ENCODE results near the gene CDK18.

DNA sequence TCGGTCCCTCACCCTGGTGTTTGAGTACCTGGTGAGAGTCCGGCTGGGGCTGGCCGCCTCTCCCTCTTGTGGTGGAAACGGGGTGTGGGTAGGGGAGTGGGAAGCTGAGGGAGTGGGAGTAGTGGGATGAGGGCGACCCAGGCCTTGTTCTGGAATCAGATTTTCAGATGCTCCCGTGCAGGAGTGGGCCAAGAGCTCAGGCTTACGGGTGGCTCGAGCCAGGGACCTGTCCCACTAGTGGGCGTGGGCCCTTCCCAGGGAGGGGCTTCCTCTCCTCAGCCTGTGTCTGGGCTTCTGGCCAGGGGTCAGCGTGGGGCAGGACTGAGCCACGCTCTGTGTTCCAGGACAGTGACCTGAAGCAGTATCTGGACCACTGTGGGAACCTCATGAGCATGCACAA, 22.0 kb downstream of the CDK18 start:
- TF ChIP-seq, protein P1, sequence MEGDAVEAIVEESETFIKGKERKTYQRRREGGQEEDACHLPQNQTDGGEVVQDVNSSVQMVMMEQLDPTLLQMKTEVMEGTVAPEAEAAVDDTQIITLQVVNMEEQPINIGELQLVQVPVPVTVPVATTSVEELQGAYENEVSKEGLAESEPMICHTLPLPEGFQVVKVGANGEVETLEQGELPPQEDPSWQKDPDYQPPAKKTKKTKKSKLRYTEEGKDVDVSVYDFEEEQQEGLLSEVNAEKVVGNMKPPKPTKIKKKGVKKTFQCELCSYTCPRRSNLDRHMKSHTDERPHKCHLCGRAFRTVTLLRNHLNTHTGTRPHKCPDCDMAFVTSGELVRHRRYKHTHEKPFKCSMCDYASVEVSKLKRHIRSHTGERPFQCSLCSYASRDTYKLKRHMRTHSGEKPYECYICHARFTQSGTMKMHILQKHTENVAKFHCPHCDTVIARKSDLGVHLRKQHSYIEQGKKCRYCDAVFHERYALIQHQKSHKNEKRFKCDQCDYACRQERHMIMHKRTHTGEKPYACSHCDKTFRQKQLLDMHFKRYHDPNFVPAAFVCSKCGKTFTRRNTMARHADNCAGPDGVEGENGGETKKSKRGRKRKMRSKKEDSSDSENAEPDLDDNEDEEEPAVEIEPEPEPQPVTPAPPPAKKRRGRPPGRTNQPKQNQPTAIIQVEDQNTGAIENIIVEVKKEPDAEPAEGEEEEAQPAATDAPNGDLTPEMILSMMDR (IDR thresholded peaks at IDR 0.05): no peak
- TF ChIP-seq POLR2A (IDR thresholded peaks at IDR 0.05): no peak

Data from thyroid gland (tissue), 4 donors.